DMS53 (cell line): ENCODE results near the gene CHD5.
A peak's percentile ranks its signal among the peaks of the same experiment; 100 is the strongest.

Experiments used
- DNase-seq: peaks from one replicate; lab custom pipeline; 2025; lab: John Stamatoyannopoulos, UW

CHD5 gene

DNA sequence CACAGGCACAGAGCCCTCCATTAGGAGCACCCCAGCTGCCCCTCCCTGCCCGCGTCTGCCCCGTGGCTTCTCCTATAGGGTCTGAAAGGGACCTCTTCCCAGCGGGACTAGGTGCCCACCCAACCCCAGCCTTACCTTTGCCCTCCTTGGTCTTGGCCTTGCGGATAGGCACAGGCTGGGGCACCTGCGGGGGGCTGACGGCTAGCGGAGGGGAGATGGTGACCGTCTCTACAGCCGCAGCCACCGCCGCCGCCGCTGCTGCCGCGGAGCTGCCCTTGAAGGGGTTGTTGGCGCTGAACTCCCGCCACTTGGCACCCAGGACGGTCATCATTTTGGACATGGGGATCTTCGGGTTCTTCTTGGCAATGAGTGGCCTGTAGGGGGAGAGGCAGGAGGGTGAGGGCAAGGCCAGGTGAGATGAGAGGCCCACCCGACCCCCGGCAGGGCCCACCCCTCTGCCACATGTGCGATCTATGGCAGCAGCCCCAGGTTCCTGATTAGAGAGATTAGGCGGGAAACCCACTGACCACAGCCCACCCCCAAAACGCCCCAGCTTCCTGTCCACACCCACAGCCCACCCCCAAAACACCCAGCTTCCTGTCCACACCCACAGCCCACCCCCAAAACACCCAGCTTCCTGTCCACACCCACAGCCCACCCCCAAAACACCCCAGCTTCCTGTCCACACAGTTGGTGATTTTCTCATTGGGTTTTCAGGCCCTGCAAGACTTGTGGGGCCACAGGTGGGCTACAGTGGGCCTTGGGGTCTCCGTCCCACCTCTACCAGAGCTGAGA lies 25.4 kb downstream of the CHD5 start:
- no peak for DNase-seq

DNA sequence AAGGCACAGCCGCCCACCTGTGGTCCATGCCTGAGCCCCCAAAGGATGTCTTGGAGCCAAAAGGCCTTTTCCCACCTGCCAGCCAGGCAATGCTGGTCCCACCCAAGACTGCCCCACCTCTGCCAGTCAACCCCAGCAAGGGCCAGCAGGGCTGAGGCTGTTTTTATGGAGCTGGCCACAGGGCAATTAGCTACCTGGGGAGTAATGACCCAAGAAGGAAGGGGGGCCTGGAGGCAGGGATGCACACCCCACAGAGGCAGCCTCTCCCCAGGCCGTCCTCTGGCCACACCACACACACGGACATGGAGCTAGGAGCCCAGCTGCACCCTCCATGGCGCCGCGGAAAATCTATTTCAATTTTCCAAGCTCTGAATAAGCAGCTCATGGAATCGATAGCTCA lies 27.2 kb downstream of the CHD5 start:
- no peak for DNase-seq

DNA sequence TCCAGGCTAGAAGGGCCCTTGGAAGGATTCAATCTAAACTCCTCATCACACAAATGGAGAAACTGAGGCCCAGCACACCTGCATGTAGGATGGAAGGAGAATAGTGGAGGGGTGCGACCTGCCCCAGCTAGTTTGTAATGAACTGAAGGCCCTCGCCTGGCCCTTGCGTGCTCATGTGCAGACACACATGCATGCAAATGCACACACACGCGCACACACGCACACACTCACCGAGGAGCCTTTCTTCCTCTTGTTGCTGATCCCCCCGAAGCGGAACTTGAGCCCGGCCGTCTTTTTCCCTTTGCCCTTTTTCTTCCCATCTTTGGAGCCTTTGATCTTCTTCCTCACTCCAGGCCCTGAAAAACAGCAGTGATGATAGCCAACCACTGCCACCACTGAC lies 27.9 kb downstream of the CHD5 start:
- DNase-seq = no peak

DNA sequence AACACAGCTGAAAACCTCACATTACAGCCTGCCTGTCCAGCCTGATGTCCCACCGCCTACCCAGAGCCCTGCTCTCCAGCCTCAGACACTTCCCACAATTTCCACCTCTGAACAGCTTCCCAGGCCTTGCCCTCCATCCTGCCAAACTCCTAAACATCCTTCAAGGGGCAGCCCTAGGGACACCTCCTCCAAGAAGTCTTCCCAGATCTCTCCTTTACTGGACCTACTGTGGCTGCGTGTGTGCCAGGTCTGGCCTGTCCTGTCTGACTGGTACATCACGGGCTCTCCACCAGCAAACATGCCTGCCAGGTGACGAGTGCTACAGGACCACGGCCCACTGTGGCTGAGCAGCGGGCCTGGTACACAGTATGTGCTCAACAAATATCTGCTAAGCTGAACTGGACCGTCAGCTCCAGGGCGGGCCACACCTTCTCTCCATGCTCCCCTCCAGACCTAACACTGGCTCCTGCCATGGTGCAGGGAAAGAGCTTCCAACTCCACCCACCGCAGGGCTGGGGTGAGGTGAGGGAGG lies 28.8 kb downstream of the CHD5 start:
- no peak for DNase-seq

DNA sequence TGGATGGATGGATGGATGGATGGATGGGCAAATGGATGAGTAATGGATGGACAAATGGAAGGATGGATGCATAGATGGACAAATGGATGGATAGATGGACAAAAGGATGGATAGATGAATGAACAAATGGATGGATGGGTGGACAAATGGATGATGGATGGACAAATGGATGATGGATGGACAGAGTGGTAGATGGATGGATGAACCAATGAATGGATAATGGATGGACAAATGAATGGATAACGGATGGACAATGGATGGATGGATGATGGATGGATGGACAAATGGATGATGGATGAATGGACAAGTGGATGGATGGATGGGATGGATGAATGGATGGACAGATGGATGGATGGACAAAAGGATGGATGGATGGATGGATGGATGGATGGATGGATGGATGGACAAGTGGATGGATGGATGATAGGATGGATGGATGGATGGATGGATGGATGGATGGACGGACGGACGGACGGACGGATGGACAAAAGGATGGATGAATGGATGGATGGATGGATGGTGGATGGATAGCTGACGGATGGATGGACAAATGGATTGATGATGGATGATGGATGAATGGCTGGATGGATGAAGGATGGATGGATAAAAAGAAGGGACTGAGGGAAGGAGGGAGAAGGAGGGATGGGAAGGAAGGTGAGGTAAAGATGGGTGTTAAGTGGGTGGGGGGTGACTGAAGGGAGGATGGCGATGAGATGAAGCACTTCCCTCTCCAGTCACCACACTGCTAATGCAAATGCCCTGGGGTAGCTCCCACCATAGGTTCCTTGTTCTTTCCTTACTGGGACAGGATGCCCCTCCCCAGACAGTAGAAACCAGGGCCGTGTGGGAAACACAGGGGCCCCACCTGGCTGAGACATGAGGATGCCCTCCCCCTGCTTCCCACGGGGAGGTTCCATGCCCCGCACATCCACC lies 29.8 kb downstream of the CHD5 start:
- DNase-seq = no peak

DNA sequence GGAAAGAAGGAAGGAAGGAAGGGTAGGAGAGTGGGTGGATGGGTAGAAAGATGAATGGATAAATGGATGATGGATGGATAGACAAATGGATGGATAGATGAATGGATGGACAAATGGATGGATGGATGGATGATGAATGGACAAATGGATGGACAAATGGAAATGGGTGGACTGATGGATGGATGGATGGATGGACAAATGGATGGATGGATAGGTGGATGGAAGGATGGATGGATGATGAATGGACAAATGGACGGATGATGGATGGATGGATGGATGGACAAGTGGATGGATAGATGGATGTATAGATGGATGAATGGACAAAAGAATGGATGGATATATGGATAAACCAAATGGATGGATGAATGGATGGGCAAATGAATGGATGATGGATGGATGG lies 30.5 kb downstream of the CHD5 start:
- DNase-seq = no peak

DNA sequence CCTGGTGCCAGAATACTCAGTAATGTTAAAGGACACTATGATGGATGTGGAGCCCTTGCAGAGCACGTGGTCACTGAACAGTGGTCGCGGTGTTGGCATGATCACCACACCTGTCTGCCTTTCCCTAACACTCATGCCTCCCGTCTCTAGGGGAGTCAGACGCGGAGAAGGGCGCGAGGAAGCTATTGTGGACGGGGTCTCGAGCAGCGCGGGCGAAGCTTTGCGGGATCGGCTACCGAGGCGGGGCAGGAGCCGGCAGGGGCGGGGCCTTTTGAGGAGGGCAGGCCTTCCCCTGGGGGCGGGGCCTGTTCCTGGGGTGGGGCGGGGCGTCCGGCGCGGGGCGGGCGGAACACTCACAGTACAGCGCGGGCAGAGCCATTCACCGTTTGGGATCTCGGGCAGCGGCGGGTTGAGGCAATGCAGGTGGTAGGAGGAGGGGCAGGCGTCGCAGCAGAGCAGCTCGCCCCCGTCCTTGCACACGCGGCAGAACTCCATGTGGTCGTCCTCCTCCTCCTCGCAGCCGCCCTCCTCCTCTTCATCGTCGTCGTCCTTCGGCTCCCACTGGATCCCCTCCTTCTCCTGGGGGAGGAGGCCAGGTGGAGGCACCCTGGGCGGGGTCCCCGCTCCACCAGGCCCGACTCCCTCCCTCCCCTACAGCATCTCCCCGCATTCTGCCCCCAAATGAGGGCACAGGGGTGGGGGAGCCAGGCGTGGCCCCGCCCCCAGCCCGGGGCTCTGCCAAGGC lies 31.5 kb downstream of the CHD5 start:
- DNase-seq = peak; percentile 91

DNA sequence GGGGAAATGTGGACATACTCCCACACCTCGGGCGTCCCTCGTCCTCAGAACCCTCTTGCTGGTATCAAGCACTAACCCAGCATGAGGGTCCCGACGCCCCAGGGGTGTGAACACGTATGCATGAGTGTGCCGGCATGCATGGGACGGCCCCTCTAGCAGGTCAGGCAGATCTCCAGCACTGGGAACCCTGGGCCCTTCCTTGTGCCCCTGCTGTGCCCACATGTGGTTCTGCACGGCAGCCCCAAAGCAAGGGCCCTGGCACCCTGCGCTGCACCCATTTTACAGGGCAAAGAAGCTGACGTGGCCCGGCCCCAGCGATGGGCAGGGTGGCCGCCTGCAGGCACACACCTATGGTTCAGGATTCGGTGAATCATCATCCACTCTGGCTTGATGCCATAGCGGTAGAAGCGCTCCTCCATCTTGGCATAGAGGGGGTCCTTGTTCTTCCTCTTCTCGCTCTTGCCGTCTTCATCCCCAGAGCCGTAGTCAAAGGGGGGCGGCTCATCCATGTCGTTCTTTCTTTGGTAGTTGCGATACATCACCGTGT lies 34.2 kb downstream of the CHD5 start:
- DNase-seq = no peak

DNA sequence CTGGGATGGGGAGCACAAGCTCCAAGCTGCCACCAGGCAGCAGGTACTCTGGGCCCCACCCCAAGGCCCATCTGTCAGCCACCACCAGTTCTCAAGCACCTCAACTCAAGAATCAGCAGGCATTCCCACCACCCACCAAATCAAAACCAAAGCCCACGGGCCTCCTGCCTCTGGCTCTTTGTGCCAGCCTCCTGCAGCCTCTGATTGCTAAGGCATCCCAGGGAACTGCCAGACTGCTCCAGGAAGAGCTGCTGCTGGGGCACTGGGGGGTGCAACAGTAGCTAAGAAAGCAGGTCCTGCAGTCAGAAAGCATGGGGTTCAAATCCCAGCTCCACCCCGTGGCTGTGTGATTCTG lies 34.7 kb downstream of the CHD5 start:
- no peak for DNase-seq

DNA sequence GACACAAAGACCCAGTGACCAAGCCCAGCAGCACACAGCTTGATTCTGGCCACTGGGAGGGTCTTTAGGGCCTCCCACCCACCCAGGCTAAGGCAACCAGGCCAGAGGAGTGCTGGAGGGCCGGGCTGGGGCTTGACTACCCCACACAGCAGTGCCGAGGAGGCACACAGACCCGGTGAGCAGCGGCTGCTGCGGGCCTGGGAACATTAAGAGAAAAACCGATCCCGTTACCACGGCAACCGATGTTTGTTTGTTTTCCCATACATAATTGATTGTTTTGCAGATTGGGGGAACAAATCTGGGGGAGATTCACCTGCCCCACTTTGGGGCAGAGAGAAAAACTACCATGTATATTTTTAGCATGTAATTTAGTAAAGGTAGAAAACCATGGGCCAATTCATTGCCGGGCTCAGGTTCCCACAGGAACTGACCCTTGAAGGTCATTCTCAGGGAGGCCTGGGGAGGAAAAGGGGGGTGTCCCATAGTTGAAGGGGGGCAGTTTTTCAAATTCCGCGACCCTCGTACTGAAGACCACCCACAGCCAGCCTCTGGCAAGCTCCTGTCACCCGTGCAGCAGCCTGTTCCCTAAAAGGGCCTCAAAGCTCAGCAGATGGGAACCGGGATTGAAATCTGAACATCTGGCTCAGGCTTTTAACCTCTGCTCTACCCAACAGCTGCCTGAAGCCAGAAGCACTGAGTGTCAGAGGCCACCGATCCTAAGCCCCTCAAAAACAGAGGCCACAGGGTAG lies 35.3 kb downstream of the CHD5 start:
- peak; percentile 21 for DNase-seq

DNA sequence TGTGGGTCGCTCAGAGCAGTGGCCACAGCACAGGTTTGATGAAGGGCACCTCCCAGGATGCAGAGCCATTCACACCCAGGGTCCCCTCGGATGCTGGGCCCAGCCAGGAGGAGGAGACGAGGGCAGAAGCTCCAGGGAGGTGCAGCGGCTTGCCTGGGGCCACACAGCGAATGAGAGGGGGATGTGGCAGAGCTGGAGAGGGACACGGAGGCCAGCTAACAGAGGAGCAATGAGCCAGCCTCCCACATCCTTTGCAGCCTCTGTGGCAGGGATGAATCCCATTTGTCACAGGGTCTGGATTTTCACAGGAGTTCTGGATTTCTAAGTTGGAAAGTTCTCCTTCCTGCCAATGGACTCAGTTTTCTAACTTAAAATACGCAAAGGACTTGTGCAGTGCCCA lies 35.9 kb downstream of the CHD5 start:
- no peak for DNase-seq

DNA sequence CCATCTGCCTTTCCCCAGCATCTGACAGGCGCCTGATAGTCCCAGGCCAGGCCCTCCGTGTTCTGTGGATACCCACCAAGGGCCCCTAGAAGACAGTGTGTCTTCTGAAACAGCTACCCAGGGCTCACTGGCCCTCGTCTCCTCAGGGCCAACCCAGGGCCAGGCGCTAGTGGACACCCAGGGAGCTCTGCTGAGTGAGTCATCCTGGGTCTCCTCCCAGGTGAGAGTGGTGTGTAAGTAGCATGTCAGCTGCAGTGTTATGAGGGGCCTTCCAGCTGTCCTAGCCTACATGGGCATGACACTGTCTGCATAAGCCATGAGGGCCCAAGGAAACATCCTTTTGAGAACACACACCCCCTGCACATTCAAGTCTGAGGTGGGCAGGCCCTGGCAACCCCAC lies 36.7 kb downstream of the CHD5 start:
- peak; percentile 41 for DNase-seq

DNA sequence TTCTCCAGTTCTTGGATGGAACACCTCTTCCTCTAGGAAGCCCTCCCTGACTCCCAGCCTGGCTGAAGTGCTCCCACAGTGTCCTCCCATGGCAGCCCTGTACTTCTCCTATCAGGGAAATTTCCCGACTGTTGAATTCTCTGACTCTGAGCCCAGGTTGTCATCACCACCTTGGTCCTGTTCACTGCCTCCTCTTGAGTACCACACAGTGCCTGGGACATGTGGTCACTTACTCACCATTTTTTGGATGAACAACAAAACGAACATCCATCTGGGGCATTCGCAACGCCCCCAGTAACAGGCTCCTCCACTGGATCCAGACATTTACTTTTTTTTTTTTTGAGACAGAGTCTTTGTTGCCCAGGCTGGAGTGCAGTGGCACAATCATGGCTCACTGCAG lies 37.4 kb downstream of the CHD5 start:
- DNase-seq = no peak

DNA sequence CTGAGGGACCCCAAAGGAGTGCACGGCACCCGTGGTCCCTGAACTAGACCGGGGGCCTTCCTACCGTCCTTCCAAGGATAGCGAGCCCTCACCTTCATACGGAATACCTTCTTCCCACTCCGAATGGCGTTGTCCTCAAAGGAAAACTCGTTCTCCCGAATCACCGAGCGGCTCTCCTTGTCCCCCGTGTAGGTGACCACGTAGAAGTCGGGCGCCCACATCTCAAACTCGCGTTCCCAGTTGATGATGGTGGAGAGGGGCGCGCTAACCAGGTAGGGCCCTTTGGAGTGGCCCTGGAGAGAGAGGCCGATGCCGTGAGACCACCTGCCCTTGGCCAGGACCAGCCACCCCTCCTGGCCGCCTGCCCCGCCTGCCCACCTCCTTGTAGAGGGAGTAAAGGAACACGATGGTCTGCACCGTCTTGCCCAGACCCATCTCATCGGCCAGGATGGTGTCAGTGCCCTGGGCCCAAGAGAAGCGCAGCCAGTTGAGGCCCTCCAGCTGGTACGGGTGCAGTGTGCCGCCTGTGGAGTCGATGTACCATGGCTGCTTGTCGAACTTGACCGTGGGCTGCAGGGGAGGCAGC lies 38.0 kb downstream of the CHD5 start:
- DNase-seq = no peak

DNA sequence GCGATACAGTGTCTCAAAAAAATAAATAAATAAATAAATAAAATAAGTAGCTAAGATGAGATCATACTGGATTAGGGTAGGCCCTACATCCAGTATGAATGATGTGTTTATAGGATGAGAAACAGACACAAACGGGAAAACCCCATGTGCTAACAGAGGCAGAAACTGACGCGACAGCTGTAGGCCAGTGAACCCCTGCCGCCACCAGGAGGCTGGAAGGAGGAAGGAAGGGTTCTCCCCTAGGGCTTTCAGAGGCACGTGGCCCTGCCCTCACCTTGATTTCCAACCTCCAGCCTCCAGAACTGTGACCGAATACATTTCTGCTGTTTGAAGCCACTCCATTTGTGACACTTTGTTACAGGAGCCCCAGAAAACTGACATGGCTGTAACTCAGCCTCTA lies 38.5 kb downstream of the CHD5 start:
- peak; percentile 64 for DNase-seq

DNA sequence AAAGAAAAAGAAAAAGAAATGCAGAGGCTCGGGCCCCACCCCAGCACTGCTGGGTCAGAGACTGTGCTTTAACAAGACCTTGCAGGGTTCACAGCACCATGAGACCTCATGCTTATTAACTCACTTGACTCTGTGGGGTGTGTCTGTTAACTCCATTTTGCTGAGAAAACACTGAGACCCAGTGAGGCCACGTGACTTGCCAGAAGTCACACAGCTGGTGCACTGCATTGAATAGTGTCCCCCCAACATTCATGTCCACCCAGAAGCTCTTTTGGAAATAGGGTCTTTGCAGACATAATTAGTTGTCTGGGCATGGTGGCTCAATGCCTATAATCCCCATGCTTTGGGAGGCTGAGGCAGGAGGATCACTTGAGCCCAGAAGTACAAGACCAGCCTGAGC lies 39.7 kb downstream of the CHD5 start:
- no peak for DNase-seq

DNA sequence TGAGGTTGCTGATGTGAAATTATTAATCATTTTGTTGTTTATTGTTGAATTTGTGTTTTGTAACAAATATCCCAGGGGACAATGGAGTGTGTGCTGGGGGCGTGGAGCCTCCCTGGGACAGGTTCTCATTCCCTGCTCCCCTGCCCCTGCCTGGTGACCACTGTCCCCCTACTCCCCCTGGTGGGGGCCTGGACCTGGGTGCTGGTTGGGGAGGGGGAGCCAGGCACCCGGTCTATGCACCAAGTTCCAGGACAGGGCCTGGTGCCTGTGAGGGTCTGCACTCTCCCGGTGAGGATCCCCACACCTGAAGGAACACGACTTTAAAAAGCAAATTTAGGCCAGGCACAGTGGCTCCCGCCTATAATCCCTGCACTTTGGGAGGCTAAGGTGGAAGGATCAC lies 42.4 kb downstream of the CHD5 start:
- DNase-seq = no peak

DNA sequence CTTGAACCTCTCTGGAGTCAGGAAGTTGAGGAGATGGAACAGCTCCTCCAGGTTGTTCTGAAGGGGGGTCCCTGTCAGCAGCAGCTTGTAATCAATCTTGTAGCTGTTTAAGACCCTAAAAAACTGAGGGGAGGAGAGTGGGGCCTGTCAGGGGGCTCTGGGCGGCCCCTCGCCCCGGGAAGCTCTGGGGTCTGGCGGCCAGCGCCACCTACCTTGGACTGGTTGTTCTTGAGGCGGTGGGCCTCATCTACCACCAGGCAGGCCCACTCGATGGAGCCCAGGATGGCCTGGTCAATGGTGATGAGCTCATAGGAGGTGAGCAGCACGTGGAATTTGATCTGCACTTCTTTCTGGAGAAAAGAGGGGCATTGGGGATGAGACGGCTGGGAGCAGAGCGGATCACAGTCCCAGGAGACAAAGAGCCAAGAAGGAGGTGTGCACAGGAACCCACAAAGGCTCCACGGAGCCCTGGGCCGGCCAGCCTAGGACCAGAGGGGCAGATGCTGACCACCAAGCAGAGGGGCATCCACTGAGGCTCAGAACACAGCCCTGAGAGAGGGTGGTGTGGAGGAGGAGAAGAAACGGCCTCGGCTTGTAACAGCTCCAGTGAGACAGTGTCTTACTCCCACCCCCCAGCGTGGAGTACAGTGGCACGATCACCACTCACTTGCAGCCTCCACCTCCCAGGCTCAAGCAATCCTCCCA lies 43.5 kb downstream of the CHD5 start:
- DNase-seq = no peak

DNA sequence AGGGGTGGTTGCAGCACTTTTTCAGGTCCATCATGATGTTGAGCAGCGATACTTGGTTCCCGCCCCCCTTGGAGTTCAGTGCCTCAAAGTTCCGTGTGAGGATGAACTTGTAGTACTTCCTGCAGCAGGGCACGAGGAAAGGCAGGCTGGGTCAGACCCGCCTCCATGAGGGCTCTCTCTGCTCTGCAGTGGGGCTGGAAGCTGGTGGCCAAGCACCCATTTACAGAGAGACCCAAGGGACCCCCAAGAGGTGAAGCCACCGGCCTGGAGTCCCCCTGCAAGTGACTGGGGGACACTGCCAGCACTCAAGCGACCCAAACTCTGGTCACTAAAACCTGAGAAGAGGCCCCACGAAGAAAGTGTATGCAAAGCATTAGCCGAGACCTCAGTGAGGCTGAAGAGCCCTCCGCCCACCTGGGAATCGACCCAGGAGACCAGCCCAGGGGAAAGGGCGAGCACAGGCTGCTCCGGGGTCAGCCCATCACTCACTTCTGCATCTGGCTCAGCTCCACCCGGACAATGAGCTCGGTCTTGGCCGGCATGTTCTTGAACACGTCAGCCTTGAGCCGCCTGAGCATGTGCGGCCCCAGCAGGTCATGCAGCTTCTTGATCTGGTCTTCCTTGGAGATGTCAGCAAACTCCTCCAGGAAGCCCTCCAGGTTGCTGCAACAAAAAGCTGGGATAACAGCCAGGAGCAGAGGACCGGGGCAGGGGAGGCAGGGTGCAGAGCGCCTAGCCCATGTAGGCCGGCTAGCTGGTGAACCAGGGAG lies 45.2 kb downstream of the CHD5 start:
- DNase-seq = no peak

DNA sequence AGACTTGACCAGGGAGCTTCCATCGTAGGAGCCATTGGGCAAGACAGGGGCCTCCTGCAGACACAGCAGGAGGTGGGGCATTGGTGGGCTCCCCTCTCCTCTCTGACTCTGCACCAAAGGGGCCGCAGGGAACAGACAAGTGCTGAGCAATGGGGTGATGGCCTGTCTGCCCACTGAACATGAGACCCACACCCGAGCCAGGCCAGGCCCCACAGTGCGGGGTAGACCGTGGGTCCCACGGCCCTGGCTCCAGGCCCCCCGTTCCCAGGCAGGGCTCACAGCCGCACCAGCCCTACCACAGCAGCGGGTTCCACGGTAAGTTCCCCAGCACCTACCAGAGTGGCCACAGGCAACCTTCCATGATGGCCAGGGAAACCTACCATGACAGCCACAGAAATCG lies 45.9 kb downstream of the CHD5 start:
- no peak for DNase-seq
